HG02981 (cell line): ENCODE data around the gene TSPOAP1.

Experiments used
- ATAC-seq: cut with Tn5 transposase; IDR thresholded peaks from one replicate; pipeline ENCODE4 v1.9.1; 2021; ENCODE audit warnings: mild to moderate bottlenecking, moderate library complexity; ENCODE audit not compliant: unreplicated experiment

Gene TSPOAP1

DNA sequence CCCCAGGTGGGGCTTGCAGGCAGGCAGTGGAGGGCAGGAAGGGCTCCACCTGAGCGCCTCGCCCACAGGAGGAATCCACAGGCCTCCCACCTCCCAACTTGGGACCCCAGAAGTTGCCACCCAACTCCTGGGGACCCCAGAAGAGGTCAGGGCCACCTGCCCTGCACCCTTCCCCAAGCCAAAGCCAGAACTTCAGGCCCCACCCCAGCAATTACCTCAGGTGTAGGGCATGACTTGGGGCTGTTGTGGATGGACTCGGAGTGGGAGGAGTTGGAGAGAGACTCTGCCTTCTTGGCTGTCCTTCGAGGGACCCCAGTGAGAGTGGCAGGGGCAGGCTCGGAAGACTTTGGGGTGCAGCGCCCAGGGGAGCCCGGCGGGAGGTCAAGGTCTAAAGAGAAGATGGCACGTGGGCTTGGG is 10.5 kb downstream of the TSPOAP1 start:
- ATAC-seq = no peak

DNA sequence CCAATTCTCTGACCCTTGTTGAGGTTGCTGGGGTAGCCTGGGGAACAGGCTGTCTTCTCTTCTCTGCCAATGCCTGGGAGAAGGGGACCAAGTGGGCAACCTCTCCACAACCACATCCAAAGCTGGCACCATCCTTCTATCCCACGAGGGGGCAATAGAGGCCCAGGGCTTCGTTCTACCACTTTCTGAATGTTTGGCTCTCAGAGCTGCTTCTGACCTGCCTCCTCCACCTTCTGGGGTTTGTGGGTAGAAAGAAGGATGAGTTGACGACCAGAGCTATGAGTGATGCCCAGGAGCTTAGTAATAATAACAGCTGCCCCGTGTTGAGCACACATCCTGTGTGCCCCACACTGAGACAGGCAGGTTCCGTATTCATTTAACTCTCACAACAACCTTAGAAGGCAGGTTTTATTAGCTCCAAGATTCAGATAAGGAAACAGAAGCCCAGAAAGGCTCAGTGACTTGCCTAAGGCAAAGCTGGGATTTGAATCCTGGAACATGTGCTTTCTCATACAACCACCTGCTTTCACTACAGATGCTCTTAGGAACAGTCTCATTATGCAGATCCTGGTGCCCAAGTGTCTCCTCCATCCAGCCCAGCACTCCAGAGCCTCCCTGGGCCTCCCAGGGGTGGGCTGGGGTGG is 11.1 kb downstream of the TSPOAP1 start:
- ATAC-seq = peak; percentile 74

DNA sequence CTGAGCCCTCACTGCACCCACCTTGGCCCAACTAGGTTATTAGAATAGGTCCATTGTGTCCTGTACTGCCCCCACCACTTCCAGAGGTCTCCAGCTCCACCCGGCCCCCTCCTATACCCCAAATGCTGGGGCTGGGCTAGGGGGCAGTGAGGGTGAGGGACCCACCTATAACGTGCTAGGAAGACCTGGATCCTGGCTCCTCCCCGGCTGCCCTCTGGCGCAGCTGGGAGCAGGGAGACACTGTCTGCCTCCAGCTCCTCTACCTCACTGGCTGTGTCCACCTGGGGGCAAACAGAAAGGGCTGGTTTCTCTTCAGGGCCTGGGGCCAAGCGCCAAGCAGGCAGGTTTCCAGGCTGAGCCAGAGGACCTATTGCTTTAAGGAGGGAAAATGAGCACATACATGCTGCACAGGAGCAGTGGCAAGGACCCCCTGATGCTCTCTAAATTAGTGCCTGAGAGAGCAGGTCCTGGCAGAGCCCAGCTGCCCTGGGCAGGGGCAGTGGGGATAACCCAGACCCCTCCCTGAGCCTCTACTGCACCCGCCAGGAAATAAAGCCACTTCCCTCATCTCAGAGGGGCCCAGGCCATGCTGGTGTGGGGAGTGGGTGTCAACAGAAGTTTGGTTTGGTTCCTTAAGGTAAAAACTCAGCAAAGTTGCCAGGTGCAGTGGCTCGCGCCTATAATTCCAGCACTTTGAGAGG is 12.2 kb downstream of the TSPOAP1 start:
- ATAC-seq = no peak

DNA sequence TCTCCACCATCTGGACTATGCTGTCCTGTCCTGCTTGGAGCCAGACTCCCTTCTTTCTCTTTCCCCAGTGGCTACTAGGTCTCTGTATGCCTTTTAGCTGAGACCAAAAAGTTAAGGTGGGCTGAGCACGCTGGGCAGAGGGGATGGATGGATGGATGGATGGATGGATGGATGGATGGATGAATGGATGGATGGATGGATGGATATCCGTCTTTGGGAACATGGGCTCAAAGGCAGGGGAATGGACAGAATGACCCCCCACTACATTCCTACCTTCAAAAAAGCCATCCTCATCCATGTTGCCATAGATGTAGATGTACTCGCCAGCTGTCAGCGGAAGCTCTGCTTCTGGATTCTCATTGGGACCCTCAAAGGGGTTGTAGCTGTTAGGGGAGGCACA is 12.8 kb downstream of the TSPOAP1 start:
- no peak for ATAC-seq

DNA sequence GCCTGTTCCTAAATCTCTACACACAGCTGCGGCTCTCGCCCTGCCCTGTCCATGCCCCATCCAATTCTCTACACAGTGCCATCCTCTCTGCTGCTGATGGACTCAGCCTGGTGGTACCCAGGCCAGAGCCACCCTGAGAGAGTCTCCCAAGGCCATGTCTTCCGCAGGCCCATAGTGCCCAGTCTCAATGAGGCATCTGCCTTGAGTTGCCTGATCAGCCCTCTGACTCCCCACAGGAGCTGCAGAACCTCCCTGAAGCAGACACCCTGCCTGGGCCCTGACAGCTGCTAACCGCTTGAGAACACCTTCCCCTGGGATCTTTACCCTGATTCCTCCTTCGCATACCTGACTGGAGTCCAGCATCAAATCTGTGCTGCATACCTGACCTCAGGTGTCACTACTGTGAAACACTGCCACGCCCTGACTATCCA is 13.3 kb downstream of the TSPOAP1 start:
- ATAC-seq = no peak

DNA sequence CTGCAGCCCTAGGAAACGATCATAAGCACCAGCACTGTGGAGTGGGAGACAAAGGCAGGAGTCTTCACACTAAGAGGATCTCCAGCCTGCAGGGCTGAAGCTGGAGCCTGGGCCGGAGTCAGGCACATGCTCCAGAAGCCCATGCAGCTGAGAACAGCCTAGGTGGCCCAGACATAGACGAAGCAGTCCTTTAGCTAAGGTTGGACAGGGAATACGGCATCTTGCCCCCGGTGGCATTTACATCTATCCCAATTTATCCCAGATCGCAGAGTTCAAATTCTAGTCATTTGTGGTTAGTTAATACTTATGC is 13.9 kb downstream of the TSPOAP1 start:
- no peak for ATAC-seq

DNA sequence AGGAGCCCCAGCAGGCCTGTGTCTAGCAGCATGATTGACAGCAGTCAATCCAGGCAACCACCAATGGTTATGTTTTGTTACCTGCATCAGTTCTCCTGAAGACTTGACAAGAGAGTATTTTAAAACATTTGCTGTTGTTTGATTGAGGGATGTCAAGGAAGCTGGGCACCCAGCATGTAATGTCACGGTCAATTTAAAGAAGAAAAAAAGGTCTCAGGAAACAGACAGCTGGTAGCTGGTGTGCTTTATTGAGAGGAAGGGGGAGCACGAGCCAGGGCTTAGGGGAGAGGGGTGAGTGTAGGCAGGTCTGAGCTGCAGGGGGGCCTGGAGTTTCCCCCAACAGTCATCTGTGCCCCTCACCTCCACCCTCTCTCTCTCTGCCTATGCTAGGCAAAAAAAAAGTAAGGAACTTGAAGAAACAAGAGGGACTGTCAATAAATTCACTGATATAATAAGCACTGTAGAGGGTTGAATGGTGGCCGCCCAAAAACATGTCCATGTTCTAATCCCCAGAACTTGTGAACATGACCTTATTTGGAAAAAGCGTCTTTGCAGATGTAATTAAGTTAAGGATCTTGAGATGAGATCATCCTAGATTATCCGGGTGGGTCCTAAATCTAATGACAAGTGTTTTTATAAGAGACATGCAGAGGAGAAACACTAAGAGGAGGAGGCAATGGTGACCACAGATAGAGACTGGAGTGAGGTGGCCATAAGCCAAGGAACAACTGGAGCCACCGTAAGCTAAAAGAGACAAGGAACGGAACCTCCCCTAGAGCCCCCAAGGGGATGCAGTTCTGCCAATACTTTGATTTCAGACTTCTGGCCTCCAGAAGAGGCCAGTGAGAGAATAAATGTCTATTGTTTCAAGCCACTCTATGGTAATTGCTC is 14.5 kb downstream of the TSPOAP1 start:
- no peak for ATAC-seq

DNA sequence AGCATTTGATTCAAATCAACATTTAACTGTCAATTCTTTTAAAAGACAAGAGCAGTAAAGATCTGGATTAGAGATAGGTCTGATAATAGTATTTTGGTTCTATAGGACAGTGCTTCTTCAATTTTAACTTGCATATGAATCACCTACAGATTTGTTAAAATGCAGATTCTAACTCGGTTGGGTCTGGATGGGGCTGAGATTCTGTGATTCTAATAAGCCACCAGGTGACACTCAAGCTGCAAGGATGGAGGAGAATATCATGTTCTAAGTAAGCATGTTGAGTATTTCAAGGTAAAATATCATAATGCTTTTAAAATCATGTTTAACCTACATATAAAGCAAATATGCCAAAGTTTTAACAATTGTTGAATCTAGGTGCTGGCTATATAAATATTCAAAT is 15.8 kb downstream of the TSPOAP1 start:
- no peak for ATAC-seq

DNA sequence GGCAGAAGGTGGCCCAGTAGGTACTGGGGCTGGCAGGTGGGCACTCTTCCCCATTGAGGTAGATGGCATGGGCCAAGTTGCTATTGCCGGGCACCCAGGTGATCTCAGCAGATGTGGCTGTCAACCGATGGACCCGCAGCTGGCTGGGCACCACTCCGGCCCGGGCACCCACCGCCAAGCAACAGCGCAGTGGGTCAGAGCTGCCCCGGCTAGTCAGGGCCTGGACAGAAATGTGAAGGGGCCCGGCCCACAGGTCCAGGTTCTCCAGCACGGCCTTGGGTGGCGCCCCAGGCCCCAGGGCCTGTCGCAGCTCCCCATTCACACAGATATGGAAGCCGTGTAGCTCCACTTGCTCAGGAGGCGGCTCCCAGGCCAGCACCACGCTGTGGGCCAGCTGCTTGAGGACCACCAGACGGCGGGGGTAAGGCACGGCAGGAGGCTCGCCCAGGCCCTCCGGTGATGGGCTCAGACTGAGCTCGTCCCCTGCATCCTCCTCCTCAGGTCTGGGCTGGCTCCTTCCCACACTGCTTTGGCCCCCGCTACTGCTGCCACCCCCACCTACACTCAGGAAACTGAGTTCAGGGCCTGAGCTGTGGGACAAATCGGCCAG is 16.5 kb downstream of the TSPOAP1 start:
- no peak for ATAC-seq

DNA sequence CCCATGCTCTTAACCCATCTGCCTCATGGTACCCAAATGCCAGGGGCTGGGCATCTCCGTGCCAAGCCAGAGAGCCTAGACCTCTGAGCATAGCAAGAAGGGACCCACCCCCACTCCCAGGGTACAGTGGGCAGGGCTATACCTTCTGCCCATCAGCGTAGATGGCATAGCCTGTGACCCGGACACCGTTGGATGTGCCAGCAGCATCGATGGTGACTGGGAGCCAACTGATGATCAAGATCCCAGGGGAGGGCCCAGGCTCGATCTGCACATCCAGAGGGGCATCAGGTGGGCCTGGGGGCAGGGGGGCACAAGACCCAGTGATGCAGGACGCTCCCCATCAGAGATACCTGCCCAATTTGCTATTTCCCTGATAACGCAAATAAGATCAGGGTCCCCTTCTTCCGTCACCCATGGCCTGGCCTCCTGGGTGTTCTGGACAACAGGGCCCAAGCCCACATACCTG is 17.1 kb downstream of the TSPOAP1 start:
- ATAC-seq = no peak

DNA sequence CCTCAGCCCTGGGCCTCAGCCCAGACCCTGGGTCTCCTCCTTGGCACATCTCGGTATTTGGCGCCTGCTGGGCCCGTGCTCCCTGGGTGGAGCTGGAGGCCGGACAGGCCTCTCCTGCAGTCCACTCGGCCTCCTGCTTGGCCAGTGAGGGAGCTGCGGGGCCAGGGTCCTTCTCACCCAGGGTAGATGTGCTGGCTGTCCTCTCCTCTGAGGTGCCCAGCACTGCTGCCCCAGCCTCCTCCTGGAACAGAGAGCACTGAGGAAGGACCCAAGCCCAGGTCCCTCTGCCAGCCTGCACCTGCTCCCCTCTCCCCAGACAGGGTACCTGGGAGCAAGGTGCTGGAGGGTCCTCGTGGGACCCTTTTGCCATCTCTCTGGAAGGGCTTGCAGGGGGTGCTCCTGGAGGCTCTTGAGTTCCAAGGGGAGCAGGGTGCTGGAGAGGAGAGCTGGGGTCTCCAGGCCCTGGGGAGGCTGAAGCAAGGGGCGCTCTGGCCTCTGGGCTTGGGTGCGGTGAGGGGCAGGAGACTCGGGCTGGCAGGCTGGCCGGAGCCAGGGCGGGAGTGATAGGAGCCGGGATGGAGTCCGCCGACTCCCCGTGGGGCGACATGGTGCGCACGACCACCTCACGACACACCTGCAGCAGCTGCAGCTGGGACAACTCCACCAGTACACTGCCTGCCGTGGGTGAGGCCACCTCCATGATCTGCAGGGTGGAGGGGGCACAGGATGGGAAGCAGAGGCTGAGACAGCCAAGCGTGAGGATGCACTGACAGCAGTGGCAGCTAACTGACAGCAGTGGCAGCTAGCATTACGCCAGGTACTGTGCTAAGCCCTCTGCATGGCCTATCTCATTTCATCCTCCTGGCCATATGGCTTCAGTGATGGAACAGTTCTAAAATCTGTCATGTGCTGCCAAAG is 17.8 kb downstream of the TSPOAP1 start:
- ATAC-seq = no peak

DNA sequence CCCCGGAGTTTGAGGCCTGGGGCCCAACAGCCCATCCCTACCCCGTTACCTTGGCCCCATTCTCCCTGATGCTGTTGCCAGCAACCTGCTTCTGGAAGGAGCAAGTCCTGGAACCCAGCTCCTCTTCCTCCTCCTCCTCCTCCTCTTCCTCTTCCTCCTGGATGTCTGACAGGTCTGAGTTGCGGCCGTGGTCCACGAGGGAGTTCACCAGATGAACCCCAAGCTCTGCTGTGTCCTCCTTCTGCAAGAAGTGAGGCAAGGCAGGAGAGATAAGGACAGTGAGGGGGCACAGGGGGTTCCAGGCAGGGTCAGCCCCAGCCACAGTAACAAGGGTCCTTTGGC is 18.7 kb downstream of the TSPOAP1 start:
- no peak for ATAC-seq

DNA sequence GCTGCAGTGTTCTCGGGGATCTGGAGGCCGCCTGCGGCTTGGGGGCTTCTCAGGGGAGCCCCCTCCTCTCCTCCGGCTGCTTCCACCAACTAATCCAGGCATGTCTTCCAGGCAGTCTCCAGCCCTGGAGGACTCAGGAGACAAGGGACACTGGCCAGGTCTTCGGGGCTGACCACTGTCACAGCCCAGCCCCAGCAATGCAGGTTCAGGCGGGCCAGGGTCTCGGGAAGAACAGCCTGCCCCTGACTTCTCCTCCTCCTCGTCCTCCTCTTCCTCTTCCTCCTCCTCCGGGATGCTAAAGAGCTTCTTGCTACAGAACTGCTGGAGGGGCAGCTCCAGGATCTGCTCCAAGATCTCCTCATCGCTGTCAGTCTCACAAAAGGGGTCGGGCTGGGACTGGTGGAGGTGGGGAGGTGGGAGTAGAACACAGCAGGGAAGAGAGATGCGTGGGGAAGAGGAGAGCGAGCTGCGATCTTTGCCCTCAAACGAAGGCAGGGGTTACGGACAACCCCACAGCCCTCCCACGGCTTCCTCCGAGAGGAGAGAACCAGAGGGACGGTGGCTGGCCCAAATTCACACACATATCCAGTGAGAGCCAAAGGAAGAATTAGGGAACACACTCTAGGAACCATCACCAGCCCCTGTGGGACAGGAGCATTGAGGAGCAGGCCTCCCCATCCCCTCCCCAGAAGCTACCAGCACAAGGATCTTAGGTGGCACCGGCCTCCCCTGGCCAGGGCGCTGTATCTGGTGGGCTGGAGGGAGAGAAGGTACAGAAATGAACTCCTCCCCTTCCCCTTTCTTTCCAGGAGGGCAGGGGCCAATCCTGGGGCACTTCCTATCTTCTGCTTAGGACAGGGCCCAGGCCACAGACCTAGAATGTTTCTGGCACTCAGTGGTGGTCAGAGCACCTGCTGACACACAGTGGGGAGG is 19.3 kb downstream of the TSPOAP1 start:
- ATAC-seq = no peak

DNA sequence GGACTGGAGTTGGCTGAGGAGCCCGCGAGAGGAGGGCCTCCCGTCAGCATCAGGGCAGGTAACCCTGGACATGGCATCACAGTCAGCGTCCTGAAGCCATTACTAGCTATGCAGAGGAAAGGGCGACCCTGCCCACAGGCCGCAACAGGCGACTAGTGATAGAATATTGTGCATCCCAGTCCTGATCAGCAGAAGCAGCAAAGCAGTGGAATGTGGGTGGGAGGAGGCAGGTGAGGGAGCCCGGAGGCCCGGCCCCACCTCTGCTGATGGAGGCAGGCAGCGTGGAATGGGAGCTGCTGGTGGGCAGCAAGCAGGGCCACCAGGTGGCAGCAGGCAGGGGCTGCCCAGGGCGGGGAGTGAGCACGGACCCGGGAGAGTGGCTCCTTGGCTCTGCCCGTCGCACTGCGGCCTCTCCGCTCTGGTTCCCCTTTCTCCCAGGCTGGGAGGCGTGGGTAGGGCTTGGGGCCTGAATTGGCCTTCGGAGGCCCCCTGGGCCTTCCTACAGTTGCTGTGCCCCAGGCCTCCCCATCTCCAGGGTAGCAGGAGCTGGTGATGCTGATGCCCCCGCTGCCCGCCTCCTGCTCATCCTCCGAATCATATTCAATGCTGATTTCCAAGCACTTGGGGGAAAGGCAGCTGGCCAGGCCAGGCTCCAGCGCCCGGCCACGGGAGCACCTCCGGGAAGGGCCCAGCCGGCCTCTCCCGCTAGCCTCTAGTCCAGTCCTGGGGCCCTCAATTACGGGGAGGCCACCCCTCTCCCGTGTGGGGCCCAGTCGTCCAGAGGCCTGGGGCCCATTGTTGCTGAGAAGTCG is 20.2 kb downstream of the TSPOAP1 start:
- no peak for ATAC-seq

DNA sequence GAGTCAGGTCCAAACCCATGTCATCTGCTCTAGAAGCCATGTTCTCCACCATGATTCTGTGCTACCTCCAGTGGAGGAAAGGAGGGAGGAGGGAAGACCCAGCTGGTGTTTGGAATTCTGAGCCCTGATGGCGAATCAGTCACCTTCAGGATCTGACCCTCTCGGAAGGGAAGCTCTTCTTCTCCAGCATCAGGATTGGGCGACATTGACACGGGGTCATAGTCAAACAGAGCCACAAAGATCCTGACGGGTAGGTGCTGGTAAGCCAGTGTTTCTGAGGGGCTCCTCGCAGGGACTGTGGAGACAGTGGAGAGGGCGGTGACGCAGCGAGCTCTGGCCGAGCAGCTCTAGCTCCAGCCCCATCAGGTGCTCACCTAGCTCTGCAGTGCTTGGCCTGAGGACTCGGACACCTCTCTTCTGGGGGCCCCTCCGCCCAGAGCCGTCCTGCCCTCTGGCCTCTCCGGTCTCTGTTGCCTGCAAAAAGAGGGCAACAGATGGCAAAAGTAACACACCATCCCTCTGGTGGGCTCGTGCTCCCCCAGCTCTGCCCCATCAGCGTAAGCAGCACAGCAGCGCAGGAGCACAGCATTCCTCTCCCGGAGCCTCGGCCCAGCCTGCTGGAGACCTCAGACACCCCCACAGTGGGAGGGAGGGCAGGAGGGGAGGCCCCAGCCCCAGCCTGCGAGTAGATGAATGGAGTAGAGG is 21.0 kb downstream of the TSPOAP1 start:
- ATAC-seq = no peak

DNA sequence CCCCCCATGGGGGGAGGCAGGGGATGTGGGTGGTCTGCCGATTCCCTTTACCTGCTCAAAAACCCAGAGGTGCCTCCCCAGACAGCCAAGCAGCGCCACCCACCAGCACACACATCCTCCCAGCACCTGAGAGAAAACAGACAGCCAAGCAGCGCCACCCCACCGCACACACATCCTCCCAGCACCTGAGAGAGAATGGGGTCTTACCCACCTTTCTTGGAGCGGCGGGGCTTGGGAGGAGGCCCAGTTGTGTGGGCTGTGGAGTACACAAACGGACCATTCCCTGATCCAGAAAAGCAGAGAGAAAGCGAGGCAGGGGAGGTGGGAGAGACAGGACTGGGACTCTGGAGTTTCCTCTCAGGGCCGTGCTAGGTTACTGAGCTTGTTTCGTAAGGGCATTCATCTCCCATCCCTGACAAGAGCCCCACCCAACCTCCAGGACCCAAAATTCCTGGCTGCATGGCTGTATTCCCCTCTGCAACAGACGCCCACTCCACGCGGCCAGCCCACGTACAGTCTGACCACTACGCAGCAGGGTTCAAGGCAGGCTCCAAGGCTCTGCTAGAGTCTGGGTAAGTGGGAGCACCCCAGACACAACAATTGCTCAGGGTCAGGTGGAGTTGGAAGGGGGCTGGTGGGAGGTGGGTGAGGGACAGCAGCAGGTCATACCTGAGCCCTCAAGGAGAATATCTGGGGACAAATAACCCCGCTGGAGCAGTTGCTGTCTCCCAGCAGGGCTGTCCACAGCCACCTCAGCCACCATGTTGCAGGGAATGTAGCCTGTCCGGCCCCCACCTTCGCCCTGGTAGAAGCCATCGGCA is 22.3 kb downstream of the TSPOAP1 start:
- ATAC-seq = no peak

DNA sequence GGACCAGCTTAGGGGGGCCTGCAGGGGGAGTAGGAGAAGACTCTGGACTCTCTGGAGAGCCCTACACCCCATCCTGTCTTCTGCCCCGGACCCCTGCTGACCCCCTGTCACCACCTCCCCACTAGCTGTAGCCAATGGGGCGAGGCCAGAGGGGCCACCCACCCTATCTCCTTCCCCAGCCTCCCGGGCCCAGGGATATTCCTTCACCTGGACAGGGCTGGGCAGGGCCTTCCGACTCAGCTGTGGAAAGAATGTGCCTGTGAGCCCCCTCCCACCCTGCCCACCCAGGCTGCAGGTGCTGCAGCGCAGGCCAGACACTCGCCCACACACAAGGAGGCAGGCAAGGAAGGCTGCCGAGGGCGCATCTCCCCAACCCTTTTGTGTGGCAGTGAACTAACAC is 23.0 kb downstream of the TSPOAP1 start:
- no peak for ATAC-seq
